ENCODE measurements around the gene RLF.
"Not testable (repeated sequence)": the region's sequence is repeated elsewhere in the genome, so short reads cannot be mapped to it uniquely, and the experiment has no call there.

RLF gene

GRCh38 chr1:40185951-40186864, 25.0 kb downstream of the RLF start:
- no peak overlapping the region for H3K27ac ChIP-seq

GRCh38 chr1:40187399-40187798, 26.2 kb downstream of the RLF start:
- TF ChIP-seq CTCF (conservative IDR thresholded peaks at IDR 0.05): no peak
- TF ChIP-seq ZFX (IDR thresholded peaks at IDR 0.05): no peak
- H3K27ac ChIP-seq: no peak overlapping the region

More at GRCh38 chr1:40185951-40186864, 25.0 kb downstream of the RLF start:
- TF ChIP-seq ZFX (IDR thresholded peaks at IDR 0.05) (no peak), CTCF (conservative IDR thresholded peaks at IDR 0.05) (no peak)

GRCh38 chr1:40194639-40195038, 33.5 kb downstream of the RLF start:
- H3K27ac ChIP-seq: not testable (repeated sequence)

- H3K27ac ChIP-seq: no peak overlapping the region
- TF ChIP-seq ZFX (IDR thresholded peaks at IDR 0.05): no peak
- TF ChIP-seq CTCF (conservative IDR thresholded peaks at IDR 0.05): peak; percentile 52
Observed at GRCh38 chr1:40197656-40198055, 36.5 kb downstream of the RLF start.

- no peak overlapping the region for H3K27ac ChIP-seq
Observed at GRCh38 chr1:40199126-40199525, 37.9 kb downstream of the RLF start.

GRCh38 chr1:40204856-40205255, 43.7 kb downstream of the RLF start:
- no peak for TF ChIP-seq ZFX (IDR thresholded peaks at IDR 0.05)
- no peak for TF ChIP-seq CTCF (conservative IDR thresholded peaks at IDR 0.05)

More at GRCh38 chr1:40199126-40199525, 37.9 kb downstream of the RLF start:
- TF ChIP-seq ZFX (IDR thresholded peaks at IDR 0.05): no peak
- no peak for TF ChIP-seq CTCF (conservative IDR thresholded peaks at IDR 0.05)

GRCh38 chr1:40210511-40211204, 49.5 kb downstream of the RLF start:
- H3K27ac ChIP-seq: no peak overlapping the region
- no peak for TF ChIP-seq ZFX (IDR thresholded peaks at IDR 0.05)
- no peak for TF ChIP-seq CTCF (conservative IDR thresholded peaks at IDR 0.05)

More at GRCh38 chr1:40204856-40205255, 43.7 kb downstream of the RLF start:
- H3K27ac ChIP-seq: no peak overlapping the region

All from C4-2B (cell line).